ENCODE data around the gene PPM1H. TPM values are rescaled to one million over a fixed set of nuclear protein-coding genes. Genes with fewer than 3 reads are reported as not detected.

PPM1H gene
- total RNA-seq, 2 donors from 2014 or later: 27.0 to 46.9 TPM

DNA sequence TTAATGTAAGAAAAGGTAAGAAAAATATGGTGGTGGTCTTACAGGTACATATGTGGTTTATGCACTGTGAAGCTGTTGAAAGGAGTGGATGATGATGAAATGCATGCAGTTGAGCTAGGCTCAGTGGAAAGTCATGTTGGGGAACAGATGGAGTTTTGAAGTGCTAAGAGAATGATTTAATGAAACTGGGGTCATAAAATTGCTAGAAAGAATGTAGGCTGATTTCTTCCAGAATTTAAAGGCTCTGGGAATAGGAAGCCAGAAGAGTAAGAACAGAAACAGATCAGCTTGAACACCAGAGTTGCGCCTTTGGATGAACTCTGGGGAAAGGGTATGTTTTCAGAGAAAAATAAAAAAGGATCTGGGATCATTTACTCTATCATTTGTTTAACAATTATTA lies 321.9 kb downstream of the PPM1H start:
- TF ChIP-seq POLR2A (IDR thresholded peaks at IDR 0.05) (no peak), POLR2AphosphoS5 (IDR thresholded peaks at IDR 0.05) (no peak)
- TF ChIP-seq, protein P1, sequence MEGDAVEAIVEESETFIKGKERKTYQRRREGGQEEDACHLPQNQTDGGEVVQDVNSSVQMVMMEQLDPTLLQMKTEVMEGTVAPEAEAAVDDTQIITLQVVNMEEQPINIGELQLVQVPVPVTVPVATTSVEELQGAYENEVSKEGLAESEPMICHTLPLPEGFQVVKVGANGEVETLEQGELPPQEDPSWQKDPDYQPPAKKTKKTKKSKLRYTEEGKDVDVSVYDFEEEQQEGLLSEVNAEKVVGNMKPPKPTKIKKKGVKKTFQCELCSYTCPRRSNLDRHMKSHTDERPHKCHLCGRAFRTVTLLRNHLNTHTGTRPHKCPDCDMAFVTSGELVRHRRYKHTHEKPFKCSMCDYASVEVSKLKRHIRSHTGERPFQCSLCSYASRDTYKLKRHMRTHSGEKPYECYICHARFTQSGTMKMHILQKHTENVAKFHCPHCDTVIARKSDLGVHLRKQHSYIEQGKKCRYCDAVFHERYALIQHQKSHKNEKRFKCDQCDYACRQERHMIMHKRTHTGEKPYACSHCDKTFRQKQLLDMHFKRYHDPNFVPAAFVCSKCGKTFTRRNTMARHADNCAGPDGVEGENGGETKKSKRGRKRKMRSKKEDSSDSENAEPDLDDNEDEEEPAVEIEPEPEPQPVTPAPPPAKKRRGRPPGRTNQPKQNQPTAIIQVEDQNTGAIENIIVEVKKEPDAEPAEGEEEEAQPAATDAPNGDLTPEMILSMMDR (IDR thresholded peaks at IDR 0.05): no peak
- H3K27me3 ChIP-seq (replicated peaks; ENCODE audit: insufficient read depth): no peaks in the 10 kb centered on the region
- no peak overlapping the region for H3K27ac ChIP-seq
- H3K4me1 ChIP-seq (replicated peaks): no peaks in the 10 kb centered on the region
- DNase-seq (ENCODE audit: low spot score): no peak
- H3K36me3 ChIP-seq: no peaks in the 10 kb centered on the region
- intact Hi-C loops (cut with DNase I): no loop called here
- 93% methylated on average over 1 of the region's 1 CpG for WGBS
- no peaks in the 10 kb centered on the region for H3K9me3 ChIP-seq
- H3K4me3 ChIP-seq: no peak overlapping the region

DNA sequence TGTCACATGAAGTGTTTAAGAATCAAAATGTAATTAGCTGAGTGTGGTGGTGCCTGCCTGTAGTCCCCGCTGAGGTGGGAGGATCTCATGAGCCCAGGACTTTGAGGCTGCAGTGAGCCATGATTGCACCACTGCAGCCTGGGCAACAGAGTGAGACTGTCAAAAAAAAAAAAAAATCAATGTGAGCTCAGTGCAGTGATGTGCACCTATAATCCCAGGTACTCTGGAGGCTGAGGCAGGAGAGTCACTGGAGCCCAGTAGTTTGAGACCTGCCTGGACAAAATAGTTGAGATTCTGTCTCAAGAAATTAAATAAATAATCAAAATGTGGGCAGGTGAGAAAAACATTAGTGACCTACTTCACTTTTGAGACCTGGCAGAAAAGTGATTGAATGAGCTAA lies 328.3 kb downstream of the PPM1H start:
- Histone ChIP-seq H3K4me3 (no peak overlapping the region), H3K36me3 (no peaks in the 10 kb centered on the region), H3K27ac (no peak overlapping the region), H3K9me3 (no peaks in the 10 kb centered on the region), H3K4me1 (replicated peaks) (no peaks in the 10 kb centered on the region), H3K27me3 (replicated peaks; ENCODE audit: insufficient read depth) (no peaks in the 10 kb centered on the region)
- WGBS: 95% methylated on average over 1 of the region's 1 CpG
- intact Hi-C loops (cut with DNase I): loop anchor here (2.0 kb wide), 1 partner anchor 24 kb away; no protein-coding TSS in a partner anchor
- TF ChIP-seq POLR2A (IDR thresholded peaks at IDR 0.05) (no peak), POLR2AphosphoS5 (IDR thresholded peaks at IDR 0.05) (no peak)
- TF ChIP-seq, protein P1 (IDR thresholded peaks at IDR 0.05): no peak
- no peak for DNase-seq (ENCODE audit: low spot score)

DNA sequence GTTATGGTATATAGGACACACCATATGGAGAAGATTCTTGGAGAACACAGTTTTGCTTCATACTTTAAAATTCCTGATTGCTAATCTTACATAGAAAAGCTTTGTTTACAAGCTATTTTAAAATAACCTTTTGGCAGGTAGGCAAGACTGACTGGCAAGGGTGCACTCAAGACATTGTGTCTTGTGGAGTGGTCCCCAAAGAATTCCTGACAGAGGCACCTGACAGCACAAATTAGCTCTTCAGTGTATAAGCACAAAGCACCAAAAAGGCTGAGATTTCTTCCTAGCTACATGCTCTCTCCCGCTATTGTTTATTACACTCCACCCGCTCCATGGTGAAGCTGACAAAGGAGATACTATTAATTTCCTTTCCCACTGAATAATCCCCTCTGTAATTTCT lies 329.0 kb downstream of the PPM1H start:
- 97% methylated on average over 2 of the region's 2 CpGs for WGBS
- H3K27me3 ChIP-seq (replicated peaks; ENCODE audit: insufficient read depth): no peaks in the 10 kb centered on the region
- intact Hi-C loops (cut with DNase I): loop anchor here (2.0 kb wide), 1 partner anchor 25 kb away; no protein-coding TSS in a partner anchor
- H3K4me3 ChIP-seq: no peak overlapping the region
- no peak for DNase-seq (ENCODE audit: low spot score)
- no peaks in the 10 kb centered on the region for H3K36me3 ChIP-seq
- H3K27ac ChIP-seq: no peak overlapping the region
- no peaks in the 10 kb centered on the region for H3K9me3 ChIP-seq
- TF ChIP-seq, protein P1 (IDR thresholded peaks at IDR 0.05): no peak
- TF ChIP-seq POLR2A (IDR thresholded peaks at IDR 0.05) (no peak), POLR2AphosphoS5 (IDR thresholded peaks at IDR 0.05) (no peak)
- H3K4me1 ChIP-seq (replicated peaks): no peaks in the 10 kb centered on the region

DNA sequence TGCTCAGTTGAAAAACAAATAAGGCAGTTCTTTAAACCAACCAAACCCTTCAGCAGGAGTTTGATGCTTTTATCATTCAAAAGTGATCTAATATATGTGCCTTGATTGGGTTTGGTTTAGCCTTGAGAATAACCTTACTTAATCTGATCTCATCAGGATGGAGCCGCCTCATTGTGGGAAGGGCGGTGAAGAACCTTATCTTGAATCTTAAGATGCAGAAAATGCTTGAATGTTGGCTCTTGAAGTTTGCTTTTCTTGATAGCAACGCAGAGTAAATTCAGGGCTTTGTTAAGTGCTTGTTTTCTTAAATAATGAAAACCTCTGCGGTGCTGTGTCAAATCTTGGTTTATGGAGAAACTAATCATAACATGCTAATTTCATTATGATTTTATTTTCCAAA lies 330.1 kb downstream of the PPM1H start:
- H3K36me3 ChIP-seq: no peaks in the 10 kb centered on the region
- no peak overlapping the region for H3K27ac ChIP-seq
- H3K9me3 ChIP-seq: no peaks in the 10 kb centered on the region
- H3K27me3 ChIP-seq (replicated peaks; ENCODE audit: insufficient read depth): no peaks in the 10 kb centered on the region
- 34% methylated on average over 4 of the region's 4 CpGs for WGBS
- intact Hi-C loops (cut with DNase I): loop anchor here (5.0 kb wide), 1 partner anchor 187 kb away; no protein-coding TSS in a partner anchor
- no peaks in the 10 kb centered on the region for H3K4me1 ChIP-seq (replicated peaks)
- TF ChIP-seq, protein P1 (IDR thresholded peaks at IDR 0.05): no peak
- TF ChIP-seq POLR2A (IDR thresholded peaks at IDR 0.05) (no peak), POLR2AphosphoS5 (IDR thresholded peaks at IDR 0.05) (no peak)
- no peak for DNase-seq (ENCODE audit: low spot score)
- no peak overlapping the region for H3K4me3 ChIP-seq

DNA sequence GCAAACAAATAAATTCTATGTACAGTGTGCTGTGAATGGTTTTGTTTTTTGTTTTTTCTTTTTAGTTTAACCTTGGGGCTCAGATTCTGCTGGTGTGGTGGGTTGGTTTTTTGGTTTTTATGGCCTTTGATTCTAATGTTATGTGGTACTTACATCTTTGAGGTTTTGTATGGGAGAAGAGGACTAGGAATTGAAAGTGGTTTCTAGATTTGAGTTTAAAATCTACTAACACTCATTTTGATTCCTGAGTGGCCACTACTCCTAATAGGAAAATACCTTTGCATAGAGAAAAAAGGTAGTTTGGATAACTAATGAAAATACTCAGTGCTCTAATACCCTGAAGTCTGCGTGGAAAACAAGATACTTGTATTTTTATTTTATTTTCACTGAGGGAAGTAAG lies 330.6 kb downstream of the PPM1H start:
- DNase-seq (ENCODE audit: low spot score): no peak
- Histone ChIP-seq H3K4me1 (replicated peaks) (no peaks in the 10 kb centered on the region), H3K27ac (no peak overlapping the region), H3K4me3 (no peak overlapping the region), H3K36me3 (no peaks in the 10 kb centered on the region), H3K9me3 (no peaks in the 10 kb centered on the region), H3K27me3 (replicated peaks; ENCODE audit: insufficient read depth) (no peaks in the 10 kb centered on the region)
- intact Hi-C loops (cut with DNase I): loop anchor here (5.0 kb wide), 1 partner anchor 188 kb away; no protein-coding TSS in a partner anchor
- TF ChIP-seq, protein P1 (IDR thresholded peaks at IDR 0.05): no peak
- TF ChIP-seq POLR2A (IDR thresholded peaks at IDR 0.05) (no peak), POLR2AphosphoS5 (IDR thresholded peaks at IDR 0.05) (no peak)
- WGBS: 54% methylated on average over 1 of the region's 1 CpG

Data from prostate gland (tissue), 2 donors.